Uterus (tissue), 4 donors: ENCODE data around the gene CTRL. TPM values are rescaled to one million over a fixed set of nuclear protein-coding genes. Genes with fewer than 3 reads are reported as not detected.

Experiments
- DNase-seq, 2 donors: peaks; one replicate each; pipeline ENCODE4 v3.0.0-alpha.2; 2019 to 2020
- H3K27ac ChIP-seq, 2 donors: fragments of 200-600 bp; sonication (generic); 1 replicate in 1 of 2; 2 replicates in 1 of 2; pipeline ENCODE4 v1.5.1; 2016 to 2018
- H3K27me3 ChIP-seq, 2 donors: fragments of 200-600 bp; sonication (generic); one replicate each; pipeline ENCODE4 v1.5.1; 2018 to 2019; ENCODE audit warnings: control low read depth in 1 of 2
- H3K36me3 ChIP-seq, 2 donors: fragments of 200-600 bp; sonication (generic); one replicate each; pipeline ENCODE4 v1.5.1; 2019; ENCODE audit warnings: control low read depth in 1 of 2
- H3K4me1 ChIP-seq, 2 donors: fragments of 200-600 bp; sonication (generic); one replicate each; pipeline ENCODE4 v1.5.1; 2018 to 2019; ENCODE audit warnings: control low read depth in 1 of 2
- H3K4me3 ChIP-seq, 2 donors: fragments of 200-600 bp; sonication (generic); 1 replicate in 1 of 2; 2 replicates in 1 of 2; pipeline ENCODE4 v1.5.1; 2018 to 2019; ENCODE audit warnings: mild to moderate bottlenecking in 1 of 2
- H3K9me3 ChIP-seq, 2 donors: fragments of 200-600 bp; sonication (generic); one replicate each; pipeline ENCODE4 v1.5.1; 2019; ENCODE audit warnings: control low read depth in 1 of 2
- CTCF ChIP-seq, 4 experiments: fragments of 200-600 bp in 2 of 4; fragments of 450-650 bp in 2 of 4; sonication (generic) in 2 of 4; IDR thresholded peaks; one replicate each; pipeline ENCODE4 v1.5.1; 2016 to 2019; ENCODE audit warnings: antibody characterized with exemption in 4 of 4, mild to moderate bottlenecking in 2 of 4, moderate library complexity in 1 of 4
- POLR2A ChIP-seq, 2 donors: fragments of 450-650 bp; IDR thresholded peaks; one replicate each; pipeline ENCODE4 v1.6.1; 2016; ENCODE audit warnings: antibody characterized with exemption in 2 of 2, mild to moderate bottlenecking in 1 of 2, moderate library complexity in 1 of 2
- intact Hi-C: fragments of 100-400 bp; cut with DNase I; formaldehyde crosslinking; loops from one replicate; pipeline ENCODE4 v1.15.1; 2023; ENCODE audit warnings: low total_unique reads
- total RNA-seq, 4 donors: library from RNA; depleted of rRNA in 3 of 4; stranded (reverse); fragments of >200 nt in 3 of 4; gene quantifications; one replicate each; pipeline versions ENCODE4 v1.1.0 to v1.2.4, GENCODE V29; 2014 to 2023
- donor health status: DM: yes; HTN: yes; CAD: no.

The CTRL gene
- total RNA-seq, 4 donors from 2014 or later: 1.0 TPM; not detected in 3

- intact Hi-C loops: no loop called here
- H3K4me3 ChIP-seq: no peak overlapping the region
- no peak for DNase-seq
- TF ChIP-seq CTCF (IDR thresholded peaks at IDR 0.05) (no peak), POLR2A (IDR thresholded peaks at IDR 0.05) (no peak)
- no peaks in the 10 kb centered on the region for H3K36me3 ChIP-seq
- no peaks in the 10 kb centered on the region for H3K4me1 ChIP-seq
- H3K9me3 ChIP-seq: no peaks in the 10 kb centered on the region
- H3K27ac ChIP-seq: no peak overlapping the region
- no peaks in the 10 kb centered on the region for H3K27me3 ChIP-seq
Measured at GRCh38 chr16:67946966-67947558, 15.4 kb upstream of the CTRL start.

GRCh38 chr16:67946128-67946569 is 14.5 kb upstream of the CTRL start:
- no peaks in the 10 kb centered on the region for H3K9me3 ChIP-seq
- no peak overlapping the region for H3K4me3 ChIP-seq
- intact Hi-C loops: no loop called here
- no peak for TF ChIP-seq CTCF (IDR thresholded peaks at IDR 0.05)
- no peak for TF ChIP-seq POLR2A (IDR thresholded peaks at IDR 0.05)
- no peaks in the 10 kb centered on the region for H3K27me3 ChIP-seq
- H3K4me1 ChIP-seq: no peaks in the 10 kb centered on the region
- no peaks in the 10 kb centered on the region for H3K36me3 ChIP-seq
- no peak overlapping the region for H3K27ac ChIP-seq
- no peak for DNase-seq

GRCh38 chr16:67945392-67945933 is 13.8 kb upstream of the CTRL start:
- Histone ChIP-seq H3K4me1 (no peaks in the 10 kb centered on the region), H3K9me3 (no peaks in the 10 kb centered on the region), H3K27me3 (no peaks in the 10 kb centered on the region), H3K4me3 (no peak overlapping the region), H3K27ac (peak overlapping the region in 1 of 2 donors; percentile 76), H3K36me3 (no peaks in the 10 kb centered on the region)
- intact Hi-C loops: no loop called here
- no peak for TF ChIP-seq CTCF (IDR thresholded peaks at IDR 0.05)
- no peak for TF ChIP-seq POLR2A (IDR thresholded peaks at IDR 0.05)
- DNase-seq: no peak

- H3K9me3 ChIP-seq: no peaks in the 10 kb centered on the region
- DNase-seq: no peak
- no peak overlapping the region for H3K4me3 ChIP-seq
- intact Hi-C loops: no loop called here
- H3K36me3 ChIP-seq: no peaks in the 10 kb centered on the region
- H3K4me1 ChIP-seq: no peaks in the 10 kb centered on the region
- H3K27me3 ChIP-seq: no peaks in the 10 kb centered on the region
- peak overlapping the region; percentile 65 to 76 for H3K27ac ChIP-seq
- no peak for TF ChIP-seq POLR2A (IDR thresholded peaks at IDR 0.05)
- no peak for TF ChIP-seq CTCF (IDR thresholded peaks at IDR 0.05)
Measured at GRCh38 chr16:67944690-67945391, 13.2 kb upstream of the CTRL start.
